NCI-H524 (cell line): Measurements from ENCODE around the gene PC.
"Not testable (repeated sequence)": the region's sequence is repeated elsewhere in the genome, so short reads cannot be mapped to it uniquely, and the experiment has no call there.

Source experiments
- DNase-seq, 2 experiments: peaks; one replicate each; lab custom pipeline; 2025; lab: John Stamatoyannopoulos, UW

Gene PC

DNA sequence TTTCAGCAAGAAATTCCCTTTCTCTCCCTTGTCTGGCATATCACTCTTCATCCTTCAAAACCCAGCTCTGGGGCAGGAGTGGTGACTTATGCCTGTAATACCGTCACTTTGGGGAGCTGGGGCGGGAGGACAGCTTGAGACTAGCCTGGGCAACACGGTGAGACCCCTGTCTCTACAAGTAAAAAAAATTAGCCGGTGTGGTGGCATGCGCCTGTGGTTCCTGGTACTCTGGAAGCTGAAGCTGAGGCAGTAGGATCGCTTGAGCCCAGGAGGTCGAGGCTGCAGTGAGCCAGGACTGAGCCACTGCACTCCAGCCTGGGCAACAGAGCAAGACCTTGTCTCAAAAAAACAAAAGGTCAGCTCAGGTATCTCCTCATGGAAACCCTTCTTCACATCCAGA, 116.3 kb downstream of the PC start:
- no peak for DNase-seq

DNA sequence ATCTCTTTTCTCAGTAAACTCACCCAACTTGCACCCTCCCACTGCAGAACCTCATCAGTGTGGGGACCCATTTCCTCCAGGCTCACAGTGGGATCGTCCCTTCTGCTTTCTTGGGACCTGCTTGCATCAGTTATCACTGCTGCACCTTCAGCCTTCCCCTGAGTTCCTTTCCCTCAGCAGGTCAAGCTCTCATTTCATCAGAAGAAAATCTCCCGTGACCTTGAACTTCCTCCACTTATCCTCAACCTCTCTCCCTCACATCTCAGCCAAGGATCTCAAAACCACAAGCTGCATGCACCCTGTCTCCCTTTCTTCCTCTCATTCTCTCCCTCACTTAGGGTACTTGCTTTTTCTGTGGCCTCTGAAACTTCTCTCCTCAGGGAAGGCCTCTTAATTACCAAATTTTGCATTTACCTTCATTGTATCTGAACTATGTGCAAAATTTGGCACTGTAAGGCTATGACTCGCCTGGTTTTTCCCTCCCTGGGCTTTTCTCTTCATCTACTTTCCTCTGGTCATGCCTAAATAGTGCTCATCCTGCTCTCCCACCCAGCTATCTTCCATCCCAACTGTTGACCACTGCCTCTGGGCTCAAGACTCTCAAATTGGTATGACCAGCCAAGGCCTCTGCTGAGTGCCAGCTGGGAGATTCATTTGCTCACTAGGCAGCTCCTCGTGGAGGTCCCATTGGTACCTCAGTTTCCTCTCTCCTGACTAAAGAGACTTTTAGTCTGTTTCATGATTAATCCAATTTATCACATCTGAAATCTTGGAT, 117.7 kb downstream of the PC start:
- no peak for DNase-seq

DNA sequence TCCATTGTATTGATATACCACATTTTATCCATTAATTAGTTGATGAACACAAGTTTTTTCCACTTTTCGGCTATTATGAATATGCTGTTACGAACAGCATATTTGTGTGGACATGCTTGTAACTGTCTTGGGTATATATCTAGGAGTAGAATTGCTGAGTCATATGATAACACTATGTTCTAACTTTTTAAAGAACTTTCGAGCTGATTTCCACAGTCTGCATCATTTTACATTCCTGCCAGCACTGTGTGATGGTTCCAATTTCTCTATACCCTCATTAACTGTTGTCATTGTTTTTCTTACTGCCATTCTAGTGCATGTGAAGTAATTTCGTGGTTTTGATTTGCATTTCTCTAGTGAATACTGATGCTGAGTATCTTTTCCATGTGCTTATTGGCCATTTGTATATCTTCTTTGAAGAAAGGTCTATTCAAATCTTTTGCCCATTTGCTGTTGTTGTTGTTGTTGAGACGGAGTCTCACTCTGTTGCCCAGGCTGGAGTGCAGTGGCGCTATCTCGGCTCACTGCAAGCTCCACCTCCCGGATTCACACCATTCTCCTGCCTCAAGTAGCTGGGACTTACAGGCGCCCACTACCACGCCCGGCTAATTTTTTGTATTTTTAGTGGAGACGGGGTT, 122.3 kb downstream of the PC start:
- no peak for DNase-seq

DNA sequence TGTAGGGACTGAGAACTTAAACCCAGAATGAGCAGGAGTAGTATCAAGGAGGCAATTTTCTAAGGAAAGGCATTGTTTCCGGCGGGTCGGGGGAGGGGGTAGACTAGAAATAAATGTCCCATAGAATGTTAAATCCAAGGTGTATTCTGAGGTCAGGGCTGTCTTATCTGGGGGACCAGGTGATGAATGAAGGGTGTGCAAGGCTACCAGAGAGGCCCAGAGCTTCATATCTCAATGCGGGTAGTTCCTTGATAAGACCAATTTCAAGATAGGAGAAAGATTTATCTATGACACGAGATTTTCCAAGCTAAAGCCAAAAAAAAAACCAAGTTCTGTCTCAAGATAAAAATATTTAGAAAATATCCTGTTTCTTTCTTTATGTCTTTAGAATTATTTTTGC, 123.2 kb downstream of the PC start:
- no peak for DNase-seq

DNA sequence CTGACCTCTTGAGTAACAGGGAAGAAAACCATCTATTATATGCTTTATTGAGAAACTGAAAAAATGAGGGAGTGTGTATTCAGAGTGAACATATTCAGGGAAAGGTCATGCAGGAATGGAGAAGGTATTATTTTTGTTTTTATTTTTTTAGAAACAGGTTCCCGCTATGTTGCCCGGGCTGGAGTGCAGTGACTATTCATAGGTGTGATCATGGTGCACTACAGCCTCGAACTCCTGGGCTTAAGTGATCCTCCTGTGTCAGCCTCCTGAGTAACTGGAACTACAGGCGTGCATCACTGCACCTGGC, 123.7 kb downstream of the PC start:
- DNase-seq = no peak

DNA sequence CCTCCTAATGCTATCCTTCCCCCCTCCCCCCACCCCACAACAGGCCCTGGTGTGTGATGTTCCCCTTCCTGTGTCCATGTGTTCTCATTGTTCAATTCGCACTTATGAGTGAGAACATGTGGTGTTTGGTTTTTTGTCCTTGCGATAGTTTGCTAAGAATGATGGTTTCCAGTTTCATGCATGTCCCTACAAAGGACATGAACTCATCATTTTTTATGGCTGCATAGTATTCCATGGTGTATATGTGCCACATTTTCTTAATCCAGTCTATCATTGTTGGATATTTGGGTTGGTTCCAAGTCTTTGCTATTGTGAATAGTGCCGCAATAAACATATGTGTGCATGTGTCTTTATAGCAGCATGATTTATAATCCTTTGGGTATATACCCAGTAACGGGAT, 133.6 kb downstream of the PC start:
- DNase-seq = not testable (repeated sequence)

DNA sequence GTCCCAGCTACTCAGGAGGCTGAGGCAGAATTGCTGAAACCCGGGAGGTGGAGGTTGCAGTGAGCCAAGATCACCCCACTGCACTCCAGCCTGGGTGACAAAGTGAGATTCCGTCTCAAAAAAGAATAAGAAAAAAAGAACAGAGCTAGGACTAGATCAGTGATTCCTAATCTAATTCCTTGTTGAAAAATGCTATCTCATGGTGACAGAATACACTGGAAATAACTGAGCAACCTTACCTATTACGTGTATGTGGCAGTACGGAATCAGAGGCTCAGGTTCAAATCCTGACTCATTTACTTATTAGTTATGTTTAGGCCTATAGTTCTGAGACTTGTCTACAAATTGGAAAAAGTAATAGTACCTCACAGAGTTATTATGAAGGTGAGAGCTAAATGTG, 134.5 kb downstream of the PC start:
- no peak for DNase-seq

DNA sequence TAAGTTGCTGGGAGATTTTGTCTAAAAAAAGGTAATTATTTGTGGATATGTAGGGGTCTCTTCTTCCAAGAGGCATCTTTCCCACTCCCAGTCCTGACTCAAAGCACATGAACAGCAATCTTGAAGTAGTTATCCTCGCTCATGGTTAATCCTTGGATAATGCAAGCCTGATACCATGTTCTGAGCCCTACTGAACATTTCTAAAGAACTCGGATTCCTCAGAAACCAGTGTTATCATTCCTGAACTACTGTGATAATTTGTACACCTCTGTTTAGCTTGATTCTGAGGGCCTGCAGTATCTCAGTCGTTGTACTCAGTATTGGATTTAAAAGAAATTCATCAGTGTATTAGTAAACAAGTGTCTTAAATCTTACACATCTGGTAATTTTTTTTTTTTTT, 137.3 kb downstream of the PC start:
- DNase-seq = no peak

DNA sequence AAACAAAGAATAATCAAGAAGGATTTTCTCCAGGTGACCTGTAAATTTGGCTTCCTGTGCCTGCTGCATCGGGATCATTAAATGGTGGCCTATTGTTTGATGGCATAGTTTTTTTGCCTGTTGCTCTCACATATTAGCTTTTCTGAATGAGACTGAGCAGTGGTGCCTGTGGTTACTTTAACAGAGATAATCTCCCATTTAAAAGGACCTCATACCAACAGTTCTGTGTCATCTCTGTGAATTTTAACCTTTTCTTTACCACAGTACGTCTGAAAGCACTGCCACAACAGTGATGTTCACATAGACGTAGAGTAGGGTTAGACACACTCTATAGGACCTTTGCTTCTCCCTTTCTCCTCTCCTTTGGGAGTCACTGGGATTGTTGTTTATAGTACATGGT, 137.8 kb downstream of the PC start:
- no peak for DNase-seq

DNA sequence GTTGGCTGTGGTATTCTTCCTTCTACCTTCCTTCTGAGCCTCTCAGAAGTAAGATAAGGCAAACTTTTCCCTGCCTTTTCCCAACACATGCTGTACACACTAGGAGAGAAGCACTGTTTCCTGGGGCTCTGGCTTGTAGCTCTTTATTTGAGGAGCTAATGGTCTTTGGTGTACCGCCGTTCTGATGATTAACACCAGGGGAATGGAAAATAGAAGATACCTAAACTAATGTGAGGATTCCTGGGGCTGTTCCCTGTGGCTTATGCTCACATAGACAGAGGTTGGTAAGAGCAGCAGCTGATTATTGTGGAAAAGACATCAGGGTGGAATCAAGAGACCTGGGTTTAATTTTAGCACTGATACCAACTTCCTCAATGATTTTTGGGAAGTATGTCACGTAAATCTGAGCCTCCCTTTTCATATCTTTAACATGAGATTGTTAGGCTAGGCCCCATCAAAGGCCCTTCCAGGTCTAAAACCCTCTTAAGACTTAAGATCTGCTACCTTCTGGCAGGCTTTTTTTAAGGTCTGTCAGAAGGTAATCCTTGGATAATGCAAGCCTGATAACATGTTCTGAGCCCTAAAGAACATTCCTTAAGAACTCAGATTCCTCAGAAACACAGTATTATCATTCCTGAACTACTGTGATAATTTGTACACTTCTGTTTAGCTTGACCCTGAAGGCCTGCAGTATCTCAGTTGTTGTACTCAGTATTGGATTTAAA, 139.8 kb downstream of the PC start:
- peak; percentile 40 to 77 for DNase-seq

DNA sequence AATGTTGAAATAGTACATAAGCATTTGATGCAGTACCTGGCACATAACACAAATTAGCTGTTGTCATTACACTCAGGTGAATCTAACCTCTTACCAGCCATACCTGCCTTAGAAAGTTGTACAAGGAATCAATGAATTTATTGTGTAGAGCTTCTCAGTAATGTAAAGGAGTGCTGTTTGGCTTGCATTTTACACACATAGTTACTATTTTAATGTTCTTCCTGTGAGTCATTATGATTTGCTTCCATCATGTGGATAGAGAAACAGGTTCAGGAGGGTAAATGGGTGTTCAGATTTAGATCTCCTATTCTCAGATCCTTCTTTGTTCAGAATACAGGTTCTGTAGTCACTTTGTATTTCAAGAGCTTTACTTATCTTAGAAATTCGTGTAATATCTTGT, 142.5 kb downstream of the PC start:
- DNase-seq = no peak

DNA sequence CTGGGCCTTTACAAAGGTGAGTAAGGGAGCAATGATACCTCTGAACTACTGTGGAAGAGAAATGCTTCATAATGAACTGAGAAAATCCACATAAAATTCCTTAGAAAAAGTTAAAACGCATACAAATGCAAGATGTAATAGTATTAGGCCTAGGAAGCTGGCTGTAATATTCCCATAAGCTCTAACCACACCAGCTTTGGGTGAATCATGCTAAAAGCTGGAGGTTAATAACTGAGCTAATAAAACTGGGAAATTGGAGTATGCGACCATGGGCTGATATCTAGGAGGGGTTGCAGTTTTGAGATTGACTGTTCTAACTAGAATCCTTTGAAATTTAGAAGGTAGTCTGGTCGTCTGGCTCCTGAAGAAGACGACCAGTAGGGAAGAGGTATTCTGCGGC, 143.5 kb downstream of the PC start:
- DNase-seq = no peak

DNA sequence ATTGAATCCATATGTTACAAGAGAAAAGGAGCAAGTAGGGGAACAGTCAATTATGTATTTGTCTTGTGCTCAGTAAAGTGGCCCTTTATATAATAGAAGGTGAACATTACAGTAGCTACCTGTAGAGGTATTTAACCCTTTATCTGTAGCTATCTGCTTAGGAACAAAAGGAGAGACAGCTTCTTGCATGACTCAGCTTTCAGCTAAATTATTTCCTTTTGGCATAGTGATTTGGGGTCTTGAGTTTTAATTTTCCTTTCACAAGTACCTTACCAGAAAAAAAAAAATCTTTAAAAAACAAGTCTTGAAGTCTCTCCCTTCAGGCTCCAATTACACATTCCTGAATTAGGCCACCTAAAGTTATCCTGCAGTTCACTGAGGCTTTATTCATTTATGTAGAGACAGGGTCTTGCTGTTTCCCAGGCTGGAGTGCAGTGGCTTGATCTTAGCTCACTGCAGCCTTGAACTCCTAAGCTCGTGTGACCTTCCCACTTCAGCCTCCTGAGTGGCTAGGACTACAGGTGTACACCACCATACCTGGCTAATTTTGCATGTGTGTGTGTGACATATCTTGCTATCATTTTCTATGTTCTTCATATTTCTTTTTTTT, 147.5 kb downstream of the PC start:
- DNase-seq = no peak

DNA sequence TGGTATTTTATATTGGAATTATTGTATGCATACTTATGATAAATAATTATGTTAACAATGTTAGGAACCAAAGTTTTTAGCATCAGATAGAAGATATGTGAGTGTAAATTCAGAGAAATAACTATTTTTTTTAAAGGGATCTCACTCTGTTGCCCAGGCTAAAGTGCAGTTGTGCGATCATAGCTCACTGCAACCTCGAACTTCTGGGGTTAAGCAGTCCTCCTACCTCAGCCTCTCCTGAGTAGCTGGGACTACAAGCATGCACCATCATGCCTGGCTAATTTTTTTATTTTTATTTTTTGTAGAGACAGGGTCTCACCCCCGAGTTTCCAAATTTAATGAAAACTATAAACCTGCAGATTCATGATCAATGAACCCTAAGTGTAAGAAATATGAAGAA, 148.6 kb downstream of the PC start:
- no peak for DNase-seq

DNA sequence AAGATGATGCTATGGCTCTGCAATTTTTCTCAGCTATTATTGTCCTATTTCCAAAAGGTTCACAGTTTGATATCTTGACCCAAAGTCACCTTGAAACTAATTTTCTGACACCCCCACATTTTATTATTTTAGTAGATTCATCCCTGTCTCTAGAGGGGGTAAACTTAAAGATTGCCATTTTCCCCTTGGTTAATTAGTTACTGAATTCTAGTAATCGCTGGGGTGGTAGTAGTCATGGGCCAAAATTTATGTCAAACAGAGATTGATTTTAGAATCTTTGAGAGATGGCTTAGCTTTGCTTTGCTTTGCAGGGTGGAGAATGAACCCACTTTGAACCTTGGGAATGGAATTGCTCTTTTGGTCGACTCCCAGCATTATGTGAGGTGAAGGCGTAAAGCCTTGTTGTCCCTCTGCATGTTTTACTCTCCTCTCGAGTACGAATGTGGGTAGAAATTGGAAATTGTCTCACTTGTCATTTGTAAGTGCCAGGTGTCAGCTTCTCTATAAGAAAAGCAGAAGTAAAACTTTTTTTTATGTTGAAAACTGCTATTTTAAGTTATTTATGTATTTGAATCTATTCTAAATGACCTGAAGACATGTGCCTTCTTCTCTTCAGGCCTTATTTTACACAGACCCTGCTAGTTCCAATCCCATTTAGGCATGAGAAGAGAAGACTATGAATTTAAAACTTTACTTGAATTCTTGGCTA, 157.3 kb downstream of the PC start:
- DNase-seq = no peak

DNA sequence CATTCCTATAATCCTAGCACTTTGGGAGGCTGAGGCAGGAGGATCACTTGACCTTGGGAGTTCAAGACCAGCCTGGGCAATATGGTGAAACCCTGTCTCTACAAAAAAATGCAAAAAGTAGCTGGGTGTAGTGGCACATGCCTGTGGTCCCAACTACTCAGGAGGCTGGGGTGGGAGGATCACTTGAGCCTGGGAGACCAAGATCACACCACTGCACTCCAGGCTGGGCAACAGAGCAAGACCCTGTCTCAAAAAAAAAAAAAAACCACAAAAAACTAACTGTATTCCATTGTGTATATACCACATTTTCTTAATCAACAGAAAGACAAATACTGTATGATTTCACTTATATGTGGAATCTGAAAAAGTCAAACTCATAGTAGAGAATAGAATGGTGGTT, 158.4 kb downstream of the PC start:
- DNase-seq = not testable (repeated sequence)
